GM23338 (cell line): ENCODE data around the gene STOX2. TPM values are rescaled to one million over a fixed set of nuclear protein-coding genes. Genes with fewer than 3 reads are reported as not detected.

Experiments used
- ATAC-seq: fragments of 200-7000 bp; cut with Tn5 transposase; 3 replicates; pipeline ENCODE4 v1.9.1; 2020
- DNase-seq: peaks from one replicate; pipeline ENCODE4 v3.0.0-alpha.2; 2015; ENCODE audit warnings: low spot score
- H2AFZ ChIP-seq: fragments of 200-600 bp; sonication (generic); 2 replicates; pipeline ENCODE4 v1.8.0; 2016; ENCODE audit warnings: antibody characterized with exemption, mild to moderate bottlenecking, moderate library complexity
- H3F3A ChIP-seq: fragments of 200-600 bp; sonication (generic); replicated peaks from 2 replicates; pipeline ENCODE4 v1.8.0; 2017; ENCODE audit warnings: antibody characterized with exemption, mixed run types, low read depth
- H3K27ac ChIP-seq: fragments of 200-600 bp; sonication (generic); 2 replicates; pipeline ENCODE4 v1.6.1; 2016; ENCODE audit warnings: low read depth
- H3K27me3 ChIP-seq: fragments of 200-600 bp; sonication (generic); 2 replicates; pipeline ENCODE4 v1.8.0; 2016; ENCODE audit warnings: mild to moderate bottlenecking, mixed run types, moderate library complexity; ENCODE audit not compliant: insufficient read depth
- H3K36me3 ChIP-seq: fragments of 200-600 bp; sonication (generic); 2 replicates; pipeline ENCODE4 v1.8.0; 2016; ENCODE audit warnings: mild to moderate bottlenecking; ENCODE audit not compliant: insufficient read depth
- H3K4me1 ChIP-seq: fragments of 200-600 bp; sonication (generic); 2 replicates; pipeline ENCODE4 v1.8.0; 2016; ENCODE audit warnings: mild to moderate bottlenecking, moderate library complexity; ENCODE audit not compliant: insufficient read depth
- H3K4me2 ChIP-seq: fragments of 200-600 bp; sonication (generic); 2 replicates; pipeline ENCODE4 v1.7.1; 2017; ENCODE audit warnings: mixed run types
- H3K4me3 ChIP-seq: fragments of 200-600 bp; sonication (generic); 2 replicates; pipeline ENCODE4 v1.6.1; 2016; ENCODE audit warnings: mixed run types
- H3K79me2 ChIP-seq: fragments of 200-600 bp; sonication (generic); replicated peaks from 2 replicates; pipeline ENCODE4 v1.8.0; 2017; ENCODE audit warnings: mild to moderate bottlenecking; ENCODE audit not compliant: insufficient read depth
- H3K9me2 ChIP-seq: fragments of 200-600 bp; sonication (generic); 2 replicates; pipeline ENCODE4 v1.8.0; 2017; ENCODE audit not compliant: insufficient read depth
- H4K20me1 ChIP-seq: fragments of 200-600 bp; sonication (generic); replicated peaks from 2 replicates; pipeline ENCODE4 v1.8.0; 2017; ENCODE audit warnings: mild to moderate bottlenecking; ENCODE audit not compliant: insufficient read depth
- H3K27ac Mint-ChIP-seq: 2 replicates; pipeline ENCODE4 v1.8.0; 2020; ENCODE audit warnings: inconsistent platforms, mild to moderate bottlenecking, moderate library complexity, mixed read lengths
- H3K27me3 Mint-ChIP-seq: 3 replicates; pipeline ENCODE4 v1.8.0; 2022; ENCODE audit warnings: low read depth, mild to moderate bottlenecking, moderate library complexity, mixed read lengths, inconsistent platforms; ENCODE audit not compliant: insufficient read depth, poor library complexity
- H3K36me3 Mint-ChIP-seq: 3 replicates; pipeline ENCODE4 v1.8.0; 2021; ENCODE audit warnings: low read depth, mild to moderate bottlenecking, inconsistent platforms, moderate library complexity, mixed read lengths
- H3K4me1 Mint-ChIP-seq: 3 replicates; pipeline ENCODE4 v1.8.0; 2020; ENCODE audit warnings: mild to moderate bottlenecking, inconsistent platforms, mixed read lengths
- H3K4me3 Mint-ChIP-seq: 3 replicates; pipeline ENCODE4 v1.8.0; 2021; ENCODE audit warnings: moderate library complexity, mild to moderate bottlenecking, inconsistent platforms, mixed read lengths
- H3K9me3 Mint-ChIP-seq: 3 replicates; pipeline ENCODE4 v1.8.0; 2020; ENCODE audit warnings: moderate library complexity, mild to moderate bottlenecking, inconsistent platforms, mixed read lengths
- CTCF ChIP-seq, 2 experiments: fragments of 200-600 bp in 1 of 2; sonication (generic) in 1 of 2; conservative IDR thresholded peaks; 2 replicates each; pipeline versions ENCODE4 v1.5.1 to v1.6.1; 2016 to 2017; ENCODE audit warnings: antibody characterized with exemption in 2 of 2, low read depth in 2 of 2, mild to moderate bottlenecking in 2 of 2, moderate library complexity in 1 of 2
- ETS1 ChIP-seq: IDR thresholded peaks from 2 replicates; pipeline ENCODE4 v1.6.1; 2016; ENCODE audit warnings: antibody characterized with exemption
- EZH2phosphoT487 ChIP-seq: fragments of 200-600 bp; sonication (generic); IDR thresholded peaks from one replicate; pipeline ENCODE4 v1.8.1; 2018; ENCODE audit warnings: antibody characterized with exemption; ENCODE audit not compliant: unreplicated experiment
- REST ChIP-seq: IDR thresholded peaks from one replicate; pipeline ENCODE4 v1.6.1; 2018; ENCODE audit warnings: antibody characterized with exemption; ENCODE audit not compliant: unreplicated experiment
- ZNF114 ChIP-seq: fragments of 250-450 bp; sonication (Bioruptor Pico); IDR thresholded peaks from 2 replicates; pipeline ENCODE4 v1.5.0; 2020; ENCODE audit warnings: mild to moderate bottlenecking, moderate library complexity
- ZNF462 ChIP-seq: fragments of 250-450 bp; sonication (Bioruptor Pico); IDR thresholded peaks from 2 replicates; pipeline ENCODE4 v1.5.0; 2020; ENCODE audit warnings: mild to moderate bottlenecking, moderate library complexity
- polyA plus RNA-seq: library from polyadenylated mRNA; unstranded; fragments of >200 nt; fragmentation: Nextera tagmentation; extraction: Ambion mirVana; gene quantifications from 2 replicates; pipeline ENCODE4 v1.2.1, GENCODE V29; 2016
- total RNA-seq: library from RNA; depleted of rRNA; stranded (reverse); fragments of >200 nt; shearing (Covaris generic); gene quantifications from 2 replicates; pipeline ENCODE4 v1.2.3, GENCODE V29; 2014

STOX2 gene
- total and polyA plus RNA-seq, 2 experiments from 2014 or later: 19.8 to 20.6 TPM

- TF ChIP-seq ZNF462 (CRISPR knock-in tag): no peak
Measured at GRCh38 chr4:183989931-183990330, 84.8 kb downstream of the STOX2 start (continued).

- peaks cover 11% of the 10 kb centered on the region for H3K79me2 ChIP-seq
- H3K4me3 ChIP-seq: no peak overlapping the region
- Mint-ChIP-seq H3K4me3 (no peak overlapping the region), H3K4me1 (peaks cover 26% of the 10 kb centered on the region), H3K27me3 (no peaks in the 10 kb centered on the region), H3K36me3 (no peaks in the 10 kb centered on the region), H3K27ac (no peak overlapping the region), H3K9me3 (no peaks in the 10 kb centered on the region)
- DNase-seq (no peak), ATAC-seq (peak; percentile 39)
- no peaks in the 10 kb centered on the region for H3F3A ChIP-seq
- H3K4me1 ChIP-seq: peaks cover 15% of the 10 kb centered on the region
- H3K27me3 ChIP-seq: no peaks in the 10 kb centered on the region
- no peaks in the 10 kb centered on the region for H4K20me1 ChIP-seq
- TF ChIP-seq EZH2phosphoT487 (no peak), CTCF (conservative IDR thresholded peaks at IDR 0.05; ENCODE audit: low read depth in 2 of 2) (no peak), REST (no peak), ZNF114 (CRISPR knock-in tag) (no peak), ETS1 (no peak)
- H3K27ac ChIP-seq: no peak overlapping the region
- no peak overlapping the region for H2AFZ ChIP-seq
- H3K9me2 ChIP-seq: no peaks in the 10 kb centered on the region
- H3K36me3 ChIP-seq: no peaks in the 10 kb centered on the region
- H3K4me2 ChIP-seq: no peak overlapping the region
Measured at GRCh38 chr4:183993676-183994075, 88.6 kb downstream of the STOX2 start.
